NCI-H226 (cell line): ENCODE measurements around the gene KIF17.

Experiments
- DNase-seq: peaks from one replicate; pipeline ENCODE4 v3.0.0-alpha.2; 2015

The KIF17 gene

GRCh38 chr1:20616847-20617487, 100.8 kb downstream of the KIF17 start:
- no peak for DNase-seq

- no peak for DNase-seq
These were observed 101.6 kb downstream of the KIF17 start for GRCh38 chr1:20615946-20616846.

GRCh38 chr1:20614131-20614579, 103.7 kb downstream of the KIF17 start:
- DNase-seq = no peak
